Activated CD4-positive, CD25-positive, alpha-beta regulatory T cell (primary cell): Measurements from ENCODE around the gene HOXA11.

ENCODE experiments used
- DNase-seq, 4 experiments: peaks; one replicate each; lab custom pipeline; 2025; lab: John Stamatoyannopoulos, UW

Gene HOXA11

GRCh38 chr7:27185013-27185853, at the start of gene HOXA11:
HOXA11 (minus strand) TSS chr7:27185232; CDS start chr7:27185144, 88 bp downstream.
- DNase-seq, result no peak

DNA sequence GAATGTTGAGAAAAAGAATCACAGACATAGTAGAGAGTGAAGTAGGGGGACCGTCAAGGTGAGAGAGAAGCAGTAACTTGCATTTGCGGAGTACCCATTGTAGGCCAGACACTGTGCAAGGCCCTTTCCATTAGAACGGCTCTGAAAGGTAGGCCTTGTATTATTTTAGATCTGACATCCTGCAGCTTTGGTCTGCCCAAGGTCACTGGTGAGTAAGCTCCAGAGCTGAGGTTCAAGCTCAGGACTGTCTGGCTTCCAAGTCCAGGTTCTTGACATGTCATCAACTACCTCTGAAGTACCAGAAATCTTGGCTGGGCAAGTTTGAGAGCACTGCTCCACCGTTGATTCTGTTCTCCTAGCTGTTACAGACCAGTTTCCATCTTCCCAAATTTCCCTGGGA, 44.4 kb upstream of the HOXA11 start:
- no peak for DNase-seq

DNA sequence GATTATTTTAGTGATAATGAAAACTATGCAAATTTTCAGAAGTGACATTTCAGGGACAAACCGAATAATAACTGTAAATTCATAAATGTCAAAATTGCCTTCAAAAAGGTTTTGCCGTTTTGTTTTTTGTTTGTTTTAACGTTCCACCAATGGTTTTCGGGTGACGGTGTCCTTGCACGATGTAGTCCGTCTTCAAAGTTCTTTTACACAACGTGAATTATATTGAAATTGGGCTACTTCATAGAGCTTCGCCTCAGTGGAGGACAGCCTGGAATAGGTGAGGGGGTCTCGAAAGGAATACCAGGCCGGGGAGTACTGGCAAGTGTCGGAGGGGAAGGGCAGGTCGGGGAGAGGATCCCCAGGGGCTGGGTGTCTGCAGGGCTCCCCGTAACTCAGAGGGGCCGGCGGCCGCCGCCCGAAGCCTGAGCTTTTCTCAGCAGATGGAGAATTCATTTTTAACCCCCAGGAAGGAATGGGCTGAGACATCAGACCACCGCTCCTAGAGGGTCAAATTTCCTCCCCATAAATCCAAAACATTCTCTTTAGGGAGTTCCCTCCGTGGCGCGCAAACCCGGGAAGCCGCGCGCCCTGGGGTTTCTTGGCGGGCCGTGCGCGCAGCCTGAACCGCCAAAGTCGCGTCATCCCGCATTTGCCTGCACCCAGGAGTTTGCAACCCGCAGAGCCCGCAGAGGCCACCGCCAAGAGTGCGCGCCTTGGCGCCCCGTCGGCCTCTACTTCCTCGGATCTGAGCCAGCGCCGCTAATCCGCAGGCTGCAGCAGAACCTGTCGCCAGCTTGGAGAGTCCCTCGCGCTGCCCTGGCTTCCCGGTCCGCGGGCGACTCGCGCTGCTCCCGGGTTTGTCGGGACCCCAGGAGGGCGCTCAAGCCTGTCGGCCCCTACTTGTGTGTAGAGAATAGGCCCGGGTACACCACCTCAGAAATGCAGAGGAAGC, 40.2 kb upstream of the HOXA11 start:
- no peak for DNase-seq

GRCh38 chr7:27223941-27224575, 39.0 kb upstream of the HOXA11 start:
- no peak for DNase-seq

DNA sequence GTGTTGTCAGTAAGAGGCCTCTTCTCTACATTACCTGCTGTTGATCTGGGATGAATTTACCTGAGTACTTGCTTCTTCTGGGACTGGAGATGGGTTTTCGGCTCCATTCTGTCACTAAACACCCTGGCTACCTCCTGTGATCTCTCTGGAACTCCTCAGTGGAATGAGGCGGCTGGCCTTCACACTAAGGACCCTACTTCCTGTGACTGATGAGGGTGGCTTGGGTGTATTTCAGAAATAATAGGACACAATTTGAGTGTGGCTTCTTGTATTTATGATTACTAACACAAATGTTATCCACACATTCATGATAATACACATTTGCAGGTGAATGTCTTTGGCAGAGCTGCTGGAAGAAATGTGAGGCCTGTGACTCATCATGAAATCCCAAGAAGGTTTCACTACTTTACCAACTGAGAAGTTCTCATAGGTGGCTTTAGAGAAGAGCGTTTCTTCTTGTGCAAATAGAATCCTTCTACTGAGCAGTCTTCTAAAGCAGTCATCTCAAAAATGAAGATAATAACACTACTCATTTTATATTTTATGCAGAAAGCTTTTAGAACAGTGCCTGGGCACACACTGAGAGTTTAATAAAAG, 36.3 kb upstream of the HOXA11 start:
- no peak for DNase-seq

GRCh38 chr7:27220440-27220955, 35.5 kb upstream of the HOXA11 start:
- no peak for DNase-seq

DNA sequence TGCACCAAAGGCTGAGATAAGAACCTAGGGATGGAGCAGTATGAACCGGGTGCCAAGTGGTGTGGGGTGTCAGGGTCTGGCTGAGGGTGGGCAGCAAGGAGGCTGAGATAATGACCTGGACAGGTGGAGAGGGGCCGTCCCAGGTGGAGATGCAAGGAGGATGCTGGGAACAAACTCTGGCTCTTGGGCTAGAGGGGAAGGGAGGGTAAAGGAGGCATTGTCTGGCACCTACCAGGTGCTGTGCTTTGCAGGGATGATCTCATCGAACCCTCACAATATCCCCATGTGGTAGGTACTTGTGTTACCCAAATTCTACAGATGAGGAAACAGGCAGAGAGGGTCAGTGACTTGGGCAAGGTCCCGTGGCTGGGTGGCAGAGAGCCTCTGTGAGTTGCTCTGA, 34.8 kb upstream of the HOXA11 start:
- no peak for DNase-seq

GRCh38 chr7:27217951-27218350, 32.9 kb upstream of the HOXA11 start:
- no peak for DNase-seq

GRCh38 chr7:27215356-27215755, 30.3 kb upstream of the HOXA11 start:
- no peak for DNase-seq

GRCh38 chr7:27214239-27214950, 29.4 kb upstream of the HOXA11 start:
- DNase-seq, result no peak

DNA sequence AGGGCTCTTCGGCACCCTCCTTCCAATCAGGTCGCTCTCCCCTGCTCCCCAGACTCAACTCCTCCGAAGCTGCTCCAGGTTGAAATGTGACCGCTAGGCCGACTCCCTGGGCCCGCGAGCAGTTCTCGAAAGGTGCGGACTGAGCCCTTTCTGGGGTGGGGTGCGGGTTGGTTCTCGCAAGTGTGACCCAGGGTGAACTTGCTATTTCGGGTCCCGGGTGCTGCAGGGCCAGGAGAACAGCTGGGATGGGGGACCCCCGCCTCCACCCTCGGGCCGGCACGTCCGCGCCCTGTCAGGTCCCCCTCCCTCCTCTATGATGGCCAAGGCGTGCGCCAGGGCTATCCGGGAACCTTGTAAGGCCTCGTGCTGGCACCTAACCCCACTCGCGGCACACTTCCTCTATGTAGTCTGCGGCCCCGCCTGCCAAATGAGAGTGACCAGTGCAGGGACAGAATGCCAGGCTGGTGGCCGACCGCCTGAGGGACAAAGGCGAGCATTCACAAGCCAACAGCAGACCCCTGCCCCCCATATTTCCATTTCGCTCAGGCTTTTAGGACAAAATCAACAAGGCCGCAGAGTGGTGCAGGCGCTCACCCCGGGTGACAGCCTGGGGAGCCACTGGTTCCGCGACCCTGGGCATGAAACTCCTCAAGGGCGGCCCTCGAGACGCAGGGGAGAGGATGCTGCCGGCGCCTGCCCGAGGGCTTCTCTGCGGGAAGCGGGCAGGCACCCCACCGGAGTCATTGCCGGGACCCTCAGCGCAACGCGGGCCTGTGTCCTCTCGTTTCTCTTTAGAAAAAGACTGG, 28.6 kb upstream of the HOXA11 start:
- DNase-seq, result no peak

DNA sequence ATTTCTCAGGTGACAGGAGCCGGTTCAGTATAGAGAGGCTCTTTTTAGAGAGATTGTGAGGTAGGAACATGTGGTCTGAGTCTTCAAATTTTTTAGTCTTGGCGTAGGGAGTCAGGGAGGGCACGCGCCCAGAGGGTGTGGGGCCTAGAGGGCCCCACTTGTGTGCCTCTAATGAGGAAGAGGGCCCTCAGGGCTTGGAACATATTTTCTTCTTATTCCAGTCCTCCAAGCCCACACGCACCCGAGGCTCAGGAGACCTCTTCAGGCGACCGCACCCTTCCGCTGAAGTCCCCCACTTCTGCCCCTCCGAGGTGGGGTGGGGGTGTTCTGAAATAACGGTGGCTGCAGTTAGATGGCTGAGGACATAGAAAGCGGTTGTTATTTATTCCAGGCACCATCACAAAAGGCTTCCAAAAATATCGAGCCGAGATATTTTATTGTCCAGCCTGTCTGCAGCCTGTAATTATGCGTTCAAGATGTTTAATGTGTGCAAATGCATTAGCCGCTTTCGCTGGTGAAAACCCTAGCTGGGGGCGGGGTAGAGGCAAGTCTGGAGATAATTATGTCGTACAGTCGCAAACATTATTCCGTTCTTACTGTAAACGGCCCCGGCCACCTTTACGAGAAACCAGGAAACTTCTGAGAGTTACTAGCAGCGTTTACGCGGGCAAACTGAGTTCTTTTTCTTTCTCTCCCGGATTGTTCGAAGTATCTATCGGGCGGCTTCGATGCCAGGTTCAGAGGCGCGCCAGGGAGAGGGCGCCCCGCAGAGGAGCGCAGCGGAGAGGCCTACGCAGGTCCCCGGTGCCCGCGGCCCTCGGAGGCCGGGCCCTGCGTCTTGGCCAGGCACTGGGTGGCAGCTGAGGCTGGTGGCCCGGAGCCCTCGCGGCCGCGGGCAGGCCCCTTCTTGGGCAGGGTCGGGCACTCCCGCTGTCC, 27.7 kb upstream of the HOXA11 start:
- no peak for DNase-seq

- DNase-seq, result no peak
These were observed 26.8 kb upstream of the HOXA11 start for GRCh38 chr7:27211764-27212204.

- no peak for DNase-seq
These were observed 26.0 kb upstream of the HOXA11 start for GRCh38 chr7:27211084-27211446.

- DNase-seq, result peak in 2 of 4 experiments; percentile 11 to 12
These were observed 25.5 kb upstream of the HOXA11 start for GRCh38 chr7:27210441-27211083.

- no peak for DNase-seq
These were observed 25.0 kb upstream of the HOXA11 start for GRCh38 chr7:27209933-27210440.

GRCh38 chr7:27208998-27209397, 24.0 kb upstream of the HOXA11 start:
- DNase-seq, result no peak

DNA sequence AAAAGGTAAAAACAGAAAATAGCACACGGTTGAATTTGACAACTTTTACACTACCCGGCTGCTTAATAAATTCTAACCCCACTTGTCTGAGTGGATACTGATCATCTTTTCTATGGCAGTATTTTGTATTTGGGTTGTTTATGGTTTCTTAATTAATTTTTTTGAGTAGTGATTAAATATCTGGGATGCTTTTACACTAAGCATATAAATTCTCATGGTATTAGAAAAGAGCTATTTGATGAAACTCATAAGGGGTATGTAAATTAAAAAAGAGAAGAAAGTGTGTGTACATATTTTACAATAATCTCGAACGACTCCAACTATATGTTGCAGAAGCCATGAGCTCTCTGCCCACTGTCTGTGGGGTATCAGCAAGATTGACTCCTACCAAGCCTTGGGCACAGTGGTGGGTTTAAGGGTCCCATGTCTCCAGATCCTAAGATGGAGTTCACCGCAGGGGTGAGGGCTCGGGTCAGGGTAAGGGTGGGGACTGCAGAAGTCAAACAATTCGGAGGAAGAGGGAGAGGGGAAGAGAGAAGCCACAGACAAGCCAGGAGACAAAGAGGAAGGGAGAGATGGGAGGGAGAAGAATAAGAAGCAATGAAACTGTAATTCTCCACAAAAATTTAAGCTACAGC, 22.4 kb upstream of the HOXA11 start:
- DNase-seq, result no peak
